Adrenal gland (tissue), 12 donors: ENCODE data around the gene FBLN1. TPM values are rescaled to one million over a fixed set of nuclear protein-coding genes. Genes with fewer than 3 reads are reported as not detected.

Source experiments
- DNase-seq, 7 donors: peaks; one replicate each; pipeline ENCODE4 v3.0.0-alpha.2; 2019 to 2020
- H3K27ac ChIP-seq, 5 donors: fragments of 200-600 bp; sonication (generic) in 4 of 5; 1 replicate in 3 of 5; 2 replicates in 2 of 5; pipeline versions ENCODE4 v1.5.1 to v1.8.0; 2016 to 2020; ENCODE audit warnings: mild to moderate bottlenecking in 1 of 5
- H3K27me3 ChIP-seq: fragments of 200-600 bp; 2 replicates; pipeline ENCODE4 v1.8.0; 2021
- H3K36me3 ChIP-seq, 2 donors: fragments of 200-600 bp; replicated peaks in 1 of 2; 1 replicate in 1 of 2; 2 replicates in 1 of 2; pipeline versions ENCODE4 v1.5.1 to v1.8.0; 2018 to 2022
- H3K4me1 ChIP-seq, 2 donors: fragments of 200-600 bp; replicated peaks in 1 of 2; 1 replicate in 1 of 2; 2 replicates in 1 of 2; pipeline versions ENCODE4 v1.5.1 to v1.8.0; 2018 to 2021
- H3K4me3 ChIP-seq, 4 donors: fragments of 200-600 bp; sonication (generic) in 3 of 4; one replicate each; pipeline ENCODE4 v1.5.1; 2016 to 2018
- H3K9me3 ChIP-seq, 3 donors: fragments of 200-600 bp; sonication (generic) in 1 of 3; replicated peaks in 1 of 3; 1 replicate in 2 of 3; 2 replicates in 1 of 3; pipeline versions ENCODE4 v1.5.1 to v1.8.0; 2016 to 2021
- POLR2A ChIP-seq, 2 donors: fragments of 450-650 bp; IDR thresholded peaks; one replicate each; pipeline ENCODE4 v1.6.1; 2017; ENCODE audit warnings: antibody characterized with exemption in 2 of 2, mild to moderate bottlenecking in 2 of 2, moderate library complexity in 1 of 2
- WGBS, 4 donors: extraction: QIAGEN DNeasy Blood & Tissue Kit in 2 of 4; methylation state at CpG; one replicate each; pipeline versions ENCODE4 v1.1.5 to v1.1.7; 2013 to 2017; 5-methylcytosine and 5-hydroxymethylcytosine counted together
- intact Hi-C, 2 donors: fragments of 100-400 bp; cut with DNase I; formaldehyde crosslinking; loops; one replicate each; pipeline versions ENCODE4 v1.14.1 to v1.15.0; 2022 to 2023
- polyA plus RNA-seq, 3 donors: library from polyadenylated mRNA; stranded (reverse); fragments of 200-250 nt in 2 of 3; fragments of 350-450 nt in 1 of 3; fragmentation: Illumina TruSeq in 1 of 3; extraction: RNeasy Lipid Tissue Mini Kit (QIAGEN cat#74804) in 1 of 3; gene quantifications; one replicate each; pipeline ENCODE4 v1.2.3, GENCODE V29; 2013 to 2014
- total RNA-seq, 9 donors: library from RNA; depleted of rRNA in 4 of 9; stranded (reverse); fragments of >200 nt in 4 of 9; fragments of 120-200 nt in 1 of 9; fragmentation: NEBNext Ultra II Directional in 1 of 9; extraction: Animal tissue kit (Norgen Biotek cat#: 25700) in 1 of 9; gene quantifications; one replicate each; pipeline versions ENCODE4 v1.1.0 to v1.2.4, GENCODE V29; 2013 to 2023
- TF ChIP-seq, protein P1 (sequence below), 6 experiments: fragments of 450-650 bp in 4 of 6; fragments of 200-600 bp in 2 of 6; sonication (generic) in 1 of 6; IDR thresholded peaks; 1 replicate in 5 of 6; 2 replicates in 1 of 6; pipeline versions ENCODE4 v1.5.1 to v1.8.0; 2016 to 2021; ENCODE audit warnings: antibody characterized with exemption in 6 of 6, mild to moderate bottlenecking in 2 of 6, moderate library complexity in 1 of 6
- donor health status: healthy with polysubstance abuse.
- donor health status: Bipolar disorder and iron deficiency.
- donor health status: DM: yes; HTN: yes; CAD: no.
- donor health status: DM: no; HTN: no; CAD: no.
- donor health status: DM: no; HTN: no; CAD: no.
- donor health status: DM: yes; HTN: yes; CAD: no.

The FBLN1 gene
- total and polyA plus RNA-seq, 12 donors = 13.0 to 387 (median 148) TPM

GRCh38 chr22:45584621-45585436 is 82.1 kb downstream of the FBLN1 start:
- DNase-seq = no peak
- Histone ChIP-seq H3K27ac (peak overlapping the region in 1 of 5 donors; percentile 55), H3K4me3 (no peak overlapping the region), H3K27me3 (no peaks in the 10 kb centered on the region), H3K4me1 (no peaks in the 10 kb centered on the region), H3K9me3 (no peaks in the 10 kb centered on the region), H3K36me3 (no peaks in the 10 kb centered on the region)
- WGBS, 4 donors = 78 to 87% (median 83%) methylated on average over 10 to 17 of the region's 17 CpGs
- no peak for TF ChIP-seq POLR2A (IDR thresholded peaks at IDR 0.05)
- TF ChIP-seq, protein P1, sequence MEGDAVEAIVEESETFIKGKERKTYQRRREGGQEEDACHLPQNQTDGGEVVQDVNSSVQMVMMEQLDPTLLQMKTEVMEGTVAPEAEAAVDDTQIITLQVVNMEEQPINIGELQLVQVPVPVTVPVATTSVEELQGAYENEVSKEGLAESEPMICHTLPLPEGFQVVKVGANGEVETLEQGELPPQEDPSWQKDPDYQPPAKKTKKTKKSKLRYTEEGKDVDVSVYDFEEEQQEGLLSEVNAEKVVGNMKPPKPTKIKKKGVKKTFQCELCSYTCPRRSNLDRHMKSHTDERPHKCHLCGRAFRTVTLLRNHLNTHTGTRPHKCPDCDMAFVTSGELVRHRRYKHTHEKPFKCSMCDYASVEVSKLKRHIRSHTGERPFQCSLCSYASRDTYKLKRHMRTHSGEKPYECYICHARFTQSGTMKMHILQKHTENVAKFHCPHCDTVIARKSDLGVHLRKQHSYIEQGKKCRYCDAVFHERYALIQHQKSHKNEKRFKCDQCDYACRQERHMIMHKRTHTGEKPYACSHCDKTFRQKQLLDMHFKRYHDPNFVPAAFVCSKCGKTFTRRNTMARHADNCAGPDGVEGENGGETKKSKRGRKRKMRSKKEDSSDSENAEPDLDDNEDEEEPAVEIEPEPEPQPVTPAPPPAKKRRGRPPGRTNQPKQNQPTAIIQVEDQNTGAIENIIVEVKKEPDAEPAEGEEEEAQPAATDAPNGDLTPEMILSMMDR (IDR thresholded peaks at IDR 0.05) = no peak
- intact Hi-C loops = no loop called here

GRCh38 chr22:45585437-45585755 is 82.7 kb downstream of the FBLN1 start:
- Histone ChIP-seq H3K4me1 (no peaks in the 10 kb centered on the region), H3K9me3 (no peaks in the 10 kb centered on the region), H3K4me3 (no peak overlapping the region), H3K36me3 (no peaks in the 10 kb centered on the region), H3K27me3 (no peaks in the 10 kb centered on the region), H3K27ac (peak overlapping the region in 1 of 5 donors; percentile 40)
- no peak for TF ChIP-seq POLR2A (IDR thresholded peaks at IDR 0.05)
- TF ChIP-seq, protein P1 (IDR thresholded peaks at IDR 0.05) = no peak
- DNase-seq = peak in 3 of 7 donors; percentile 12 to 59 (median 31)
- intact Hi-C loops = no loop called here
- 57 to 77% (median 63%) methylated on average over 8 to 13 of the region's 13 CpGs for WGBS, 4 donors

- H3K4me3 ChIP-seq = no peak overlapping the region
- H3K36me3 ChIP-seq = no peaks in the 10 kb centered on the region
- H3K9me3 ChIP-seq = no peaks in the 10 kb centered on the region
- TF ChIP-seq POLR2A (IDR thresholded peaks at IDR 0.05) = no peak
- TF ChIP-seq, protein P1 (IDR thresholded peaks at IDR 0.05) = no peak
- peak overlapping the region in 1 of 5 donors; percentile 40 for H3K27ac ChIP-seq
- H3K4me1 ChIP-seq = no peaks in the 10 kb centered on the region
- DNase-seq = no peak
- intact Hi-C loops = no loop called here
- 81 to 89% (median 85%) methylated on average over 11 to 19 of the region's 19 CpGs for WGBS, 4 donors
- no peaks in the 10 kb centered on the region for H3K27me3 ChIP-seq
Measured at GRCh38 chr22:45585946-45586540, 83.4 kb downstream of the FBLN1 start.

GRCh38 chr22:45586651-45587405 is 84.1 kb downstream of the FBLN1 start:
- H3K9me3 ChIP-seq = no peaks in the 10 kb centered on the region
- H3K27ac ChIP-seq = no peak overlapping the region
- DNase-seq = no peak
- intact Hi-C loops = no loop called here
- 73 to 87% (median 79%) methylated on average over 18 to 31 of the region's 31 CpGs for WGBS, 4 donors
- H3K36me3 ChIP-seq = no peaks in the 10 kb centered on the region
- TF ChIP-seq POLR2A (IDR thresholded peaks at IDR 0.05) = no peak
- TF ChIP-seq, protein P1 (IDR thresholded peaks at IDR 0.05) = no peak
- no peaks in the 10 kb centered on the region for H3K27me3 ChIP-seq
- H3K4me1 ChIP-seq = no peaks in the 10 kb centered on the region
- no peak overlapping the region for H3K4me3 ChIP-seq
